NT2/D1 (cell line): ENCODE results near the gene PBRM1.

Source experiments
- DNase-seq: peaks from one replicate; pipeline ENCODE4 v3.0.0-alpha.2; 2011; ENCODE audit warnings: low read depth, low spot score
- H3K27me3 ChIP-seq: 2 replicates; pipeline ENCODE4 v1.6.0; 2011; ENCODE audit warnings: mild to moderate bottlenecking; ENCODE audit not compliant: insufficient read length, insufficient read depth
- H3K36me3 ChIP-seq: 2 replicates; pipeline ENCODE4 v1.6.1; 2011; ENCODE audit warnings: mild to moderate bottlenecking, low read length, mixed read lengths; ENCODE audit not compliant: insufficient read depth, insufficient read length
- H3K4me1 ChIP-seq: 2 replicates; pipeline ENCODE4 v1.5.1; 2011; ENCODE audit not compliant: insufficient read depth, insufficient read length
- H3K4me3 ChIP-seq: 2 replicates; pipeline ENCODE4 v1.5.1; 2011; ENCODE audit warnings: low read depth; ENCODE audit not compliant: insufficient read length
- H3K9ac ChIP-seq: 2 replicates; pipeline ENCODE4 v1.6.0; 2011; ENCODE audit warnings: low read depth; ENCODE audit not compliant: insufficient read length
- H3K9me3 ChIP-seq: 2 replicates; pipeline ENCODE4 v1.5.1; 2011; ENCODE audit warnings: mild to moderate bottlenecking, low read length; ENCODE audit not compliant: insufficient read depth
- SUZ12 ChIP-seq: IDR thresholded peaks from 2 replicates; pipeline ENCODE4 v1.6.1; 2011; ENCODE audit not compliant: insufficient read length, insufficient read depth; ENCODE audit errors: extremely low read depth
- YY1 ChIP-seq: IDR thresholded peaks from 2 replicates; pipeline ENCODE4 v1.6.1; 2011; ENCODE audit not compliant: insufficient read length, insufficient read depth
- ZNF274 ChIP-seq: IDR thresholded peaks from 2 replicates; pipeline ENCODE4 v1.6.1; 2011; ENCODE audit warnings: mild to moderate bottlenecking, low read depth, low read length

Gene PBRM1

DNA sequence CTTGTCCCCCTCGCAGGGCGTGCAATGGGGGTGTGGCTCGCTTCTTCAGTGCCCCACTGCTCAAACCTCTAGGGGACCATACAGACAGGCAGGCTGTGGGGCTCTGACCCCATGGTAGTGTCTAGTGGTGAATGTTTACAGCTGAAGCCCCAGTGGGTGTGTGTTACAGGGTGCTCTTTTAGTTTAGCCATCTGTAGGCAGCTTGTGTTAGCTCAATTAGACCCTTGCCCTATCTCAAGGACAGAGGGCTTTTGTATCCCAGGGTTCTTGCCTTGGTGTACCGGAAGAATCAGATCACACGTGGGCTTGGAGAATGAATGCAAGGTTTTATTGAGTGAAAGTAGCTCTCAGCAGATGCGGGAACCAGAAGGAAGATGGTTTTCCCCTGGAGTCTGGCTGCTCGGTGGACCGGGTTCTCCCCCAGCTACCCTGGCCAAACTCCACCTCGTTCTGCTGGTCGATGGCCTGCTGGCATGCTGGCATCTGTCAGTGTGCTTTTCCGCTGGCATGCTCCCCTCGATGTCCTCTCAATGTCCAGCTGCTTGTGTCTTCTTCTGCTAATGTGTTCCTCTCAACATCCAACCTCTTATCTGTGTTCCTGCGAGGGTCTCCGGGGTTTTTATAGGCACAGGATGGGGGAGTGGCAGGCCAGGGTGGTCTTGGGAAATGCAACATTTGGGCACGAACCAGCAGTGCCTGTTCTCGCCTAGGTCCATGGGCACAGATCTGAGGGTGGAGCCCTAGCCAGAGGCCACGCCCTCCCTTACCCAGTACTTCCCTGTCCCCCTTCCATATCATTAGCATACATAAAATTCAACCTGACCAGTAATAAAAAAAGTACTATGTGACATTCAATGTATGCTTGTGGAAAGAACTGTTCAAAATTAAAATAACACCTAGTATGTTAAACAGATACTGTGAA is 26.8 kb upstream of the PBRM1 start:
- Histone ChIP-seq H3K36me3 (peaks cover 53% of the 10 kb centered on the region), H3K4me1 (peaks cover 2% of the 10 kb centered on the region), H3K27me3 (no peaks in the 10 kb centered on the region), H3K4me3 (no peak overlapping the region), H3K9ac (no peak overlapping the region), H3K9me3 (no peaks in the 10 kb centered on the region)
- DNase-seq = no peak
- TF ChIP-seq YY1 (no peak), ZNF274 (no peak), SUZ12 (no peak)

GRCh38 chr3:52710512-52710911 is 24.8 kb upstream of the PBRM1 start:
- DNase-seq = no peak
- no peaks in the 10 kb centered on the region for H3K27me3 ChIP-seq
- no peak overlapping the region for H3K4me3 ChIP-seq
- no peaks in the 10 kb centered on the region for H3K9me3 ChIP-seq
- TF ChIP-seq YY1 (no peak), ZNF274 (no peak), SUZ12 (no peak)
- H3K4me1 ChIP-seq = peaks cover 4% of the 10 kb centered on the region
- H3K9ac ChIP-seq = no peak overlapping the region
- H3K36me3 ChIP-seq = peaks cover 52% of the 10 kb centered on the region

- H3K27me3 ChIP-seq = no peaks in the 10 kb centered on the region
- DNase-seq = no peak
- peaks cover 46% of the 10 kb centered on the region for H3K36me3 ChIP-seq
- peaks cover 2% of the 10 kb centered on the region for H3K4me1 ChIP-seq
- H3K9me3 ChIP-seq = no peaks in the 10 kb centered on the region
- H3K9ac ChIP-seq = no peak overlapping the region
- H3K4me3 ChIP-seq = no peak overlapping the region
- TF ChIP-seq ZNF274 (no peak), YY1 (no peak), SUZ12 (no peak)
Observed at GRCh38 chr3:52707585-52707984, 21.9 kb upstream of the PBRM1 start.

- Histone ChIP-seq H3K27me3 (no peaks in the 10 kb centered on the region), H3K4me1 (peaks cover 2% of the 10 kb centered on the region), H3K36me3 (peaks cover 38% of the 10 kb centered on the region), H3K9ac (peak within 1 kb of the TSS; percentile 97), H3K4me3 (peak within 1 kb of the TSS; percentile 98), H3K9me3 (no peaks in the 10 kb centered on the region)
- no peak for TF ChIP-seq ZNF274
- TF ChIP-seq SUZ12 = no peak
- TF ChIP-seq YY1 = peak; percentile 63
- DNase-seq = peak; percentile 72
Observed at GRCh38 chr3:52705688-52706686, 20.3 kb upstream of the PBRM1 start, which contains the start of the genes GLT8D1 and SPCS1. GLT8D1 (minus strand) TSS chr3:52705791; CDS start chr3:52700460, 5,331 bp downstream. SPCS1 (plus strand) TSS chr3:52706106; CDS start chr3:52706247, 141 bp downstream.

DNA sequence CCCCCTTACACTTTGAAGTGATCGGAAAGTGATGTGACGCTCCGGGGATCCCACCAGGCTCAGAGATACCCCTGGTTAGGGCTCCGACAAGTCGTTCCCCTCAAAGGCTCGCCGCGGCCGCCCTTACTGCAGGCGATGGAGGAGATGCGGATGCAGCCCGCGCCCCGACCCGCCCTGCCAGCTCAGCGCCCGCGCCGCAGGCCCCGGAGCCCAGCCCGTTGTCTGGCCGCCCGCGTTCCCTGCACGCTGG is 19.6 kb upstream of the PBRM1 start:
- Histone ChIP-seq H3K4me3 (peak overlapping the region; percentile 98), H3K27me3 (no peaks in the 10 kb centered on the region), H3K36me3 (peaks cover 32% of the 10 kb centered on the region), H3K4me1 (peaks cover 2% of the 10 kb centered on the region), H3K9me3 (no peaks in the 10 kb centered on the region), H3K9ac (peak overlapping the region; percentile 97)
- TF ChIP-seq YY1 (no peak), SUZ12 (no peak), ZNF274 (no peak)
- DNase-seq = no peak

DNA sequence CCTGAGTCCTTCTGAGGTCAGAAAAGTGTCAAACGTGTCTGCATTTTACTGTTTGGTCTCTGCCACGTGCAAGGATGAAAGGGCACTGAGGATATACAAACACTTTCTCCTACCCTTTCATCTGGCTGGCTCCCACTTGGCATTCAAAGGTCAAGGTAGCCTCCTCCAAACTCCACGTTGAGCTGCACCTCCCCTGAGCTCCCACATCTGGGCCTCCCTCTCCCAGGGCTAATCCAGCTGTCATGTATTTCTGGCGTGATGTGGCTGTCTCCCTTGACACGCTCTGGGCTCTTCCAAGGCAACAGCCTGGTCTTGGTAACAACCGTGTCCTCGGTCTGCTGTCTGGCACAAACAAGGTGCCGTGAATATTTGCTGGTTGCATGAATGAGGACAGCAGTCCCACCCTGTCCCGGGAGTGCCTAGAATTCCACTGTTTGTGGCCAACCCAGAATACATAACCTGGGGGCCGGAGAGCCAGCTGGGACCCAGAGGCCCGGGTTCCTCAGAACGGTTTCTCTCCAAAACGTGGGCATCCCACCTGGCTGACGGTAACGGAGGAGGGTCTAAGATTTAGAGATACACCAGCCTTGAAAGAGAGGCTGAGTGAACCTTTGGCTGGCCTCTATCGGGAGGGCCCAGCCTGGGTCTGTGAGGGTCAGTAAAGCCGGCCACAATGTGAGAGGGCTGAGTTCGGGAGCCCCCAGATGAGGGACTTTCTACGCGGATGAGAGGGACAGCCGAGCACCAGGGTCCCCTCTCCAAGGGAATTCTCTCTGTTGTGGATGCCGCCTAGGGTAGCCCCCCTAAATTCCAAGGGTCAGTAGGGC is 19.1 kb upstream of the PBRM1 start:
- no peaks in the 10 kb centered on the region for H3K27me3 ChIP-seq
- TF ChIP-seq ZNF274 (no peak), YY1 (no peak), SUZ12 (no peak)
- peaks cover 34% of the 10 kb centered on the region for H3K36me3 ChIP-seq
- peak overlapping the region; percentile 98 for H3K4me3 ChIP-seq
- H3K4me1 ChIP-seq = peaks cover 2% of the 10 kb centered on the region
- DNase-seq = no peak
- no peaks in the 10 kb centered on the region for H3K9me3 ChIP-seq
- peak overlapping the region; percentile 97 for H3K9ac ChIP-seq
